CD4-positive, alpha-beta T cell treated with Interleukin-12 subunit alpha and Interleukin-12 subunit beta, for 1 hour (primary cell): ENCODE results near the gene PPP1R9B.

ENCODE experiments used
- DNase-seq: peaks from one replicate; pipeline ENCODE4 v3.0.0-alpha.2; 2020

Gene PPP1R9B

GRCh38 chr17:50103252-50103651, 47.2 kb downstream of the PPP1R9B start:
- no peak for DNase-seq

GRCh38 chr17:50102164-50102991, 48.1 kb downstream of the PPP1R9B start:
- DNase-seq: no peak

GRCh38 chr17:50101346-50102163, 48.9 kb downstream of the PPP1R9B start:
- no peak for DNase-seq

GRCh38 chr17:50100921-50101345, 49.5 kb downstream of the PPP1R9B start:
- DNase-seq: no peak

- no peak for DNase-seq
Measured at GRCh38 chr17:50100480-50100883, 50.0 kb downstream of the PPP1R9B start.

- DNase-seq: no peak
Measured at GRCh38 chr17:50099003-50099402, 51.5 kb downstream of the PPP1R9B start.

- no peak for DNase-seq
Measured at GRCh38 chr17:50098583-50098982, 51.9 kb downstream of the PPP1R9B start.

- DNase-seq: no peak
Measured at GRCh38 chr17:50097926-50098325, 52.6 kb downstream of the PPP1R9B start.

GRCh38 chr17:50097455-50097854, 53.0 kb downstream of the PPP1R9B start:
- DNase-seq: no peak

- no peak for DNase-seq
Measured at GRCh38 chr17:50096758-50097157, 53.7 kb downstream of the PPP1R9B start.

- DNase-seq: no peak
Measured at GRCh38 chr17:50096092-50096491, 54.4 kb downstream of the PPP1R9B start.

- no peak for DNase-seq
Measured at GRCh38 chr17:50095626-50096037, 54.8 kb downstream of the PPP1R9B start.

- DNase-seq: peak; percentile 97
Measured at GRCh38 chr17:50094753-50095619, 55.5 kb downstream of the PPP1R9B start, which contains the start of gene PDK2. Gene PDK2, plus strand, starts transcription at chr17:50095351. Its CDS starts 85 bp downstream, at chr17:50095436.

GRCh38 chr17:50094243-50094752, 56.2 kb downstream of the PPP1R9B start:
- DNase-seq: peak; percentile 90

GRCh38 chr17:50093807-50094206, 56.7 kb downstream of the PPP1R9B start:
- no peak for DNase-seq

- DNase-seq: no peak
Measured at GRCh38 chr17:50093246-50093645, 57.2 kb downstream of the PPP1R9B start.

- no peak for DNase-seq
Measured at GRCh38 chr17:50091918-50092285, 58.6 kb downstream of the PPP1R9B start.

GRCh38 chr17:50090971-50091917, 59.2 kb downstream of the PPP1R9B start:
- DNase-seq: no peak

GRCh38 chr17:50090071-50090470, 60.4 kb downstream of the PPP1R9B start:
- DNase-seq: no peak

- no peak for DNase-seq
Measured at GRCh38 chr17:50088952-50089825, 61.3 kb downstream of the PPP1R9B start.
